Prostate gland (tissue), 2 donors: ENCODE measurements around the gene PTPN23. TPM values are rescaled to one million over a fixed set of nuclear protein-coding genes. Genes with fewer than 3 reads are reported as not detected.

Experiments
- DNase-seq: peaks from one replicate; pipeline ENCODE4 v3.0.0-alpha.2; 2019; ENCODE audit warnings: low spot score
- H3K27ac ChIP-seq, 2 donors: fragments of 200-600 bp; sonication (generic); 2 replicates each; pipeline ENCODE4 v1.5.1; 2017 to 2019
- H3K27me3 ChIP-seq: fragments of 200-600 bp; sonication (generic); replicated peaks from 2 replicates; pipeline ENCODE4 v1.5.1; 2019; ENCODE audit not compliant: insufficient read depth
- H3K36me3 ChIP-seq, 2 donors: fragments of 200-600 bp; sonication (generic); 1 replicate in 1 of 2; 2 replicates in 1 of 2; pipeline versions ENCODE4 v1.5.1 to v1.8.1; 2017 to 2019
- H3K4me1 ChIP-seq: fragments of 200-600 bp; sonication (generic); replicated peaks from 2 replicates; pipeline ENCODE4 v1.5.1; 2019
- H3K4me3 ChIP-seq, 2 donors: fragments of 200-600 bp; sonication (generic); 2 replicates each; pipeline ENCODE4 v1.5.1; 2017 to 2019
- H3K9me3 ChIP-seq: fragments of 200-600 bp; sonication (generic); 2 replicates; pipeline ENCODE4 v1.5.1; 2017
- CTCF ChIP-seq, 4 experiments: fragments of 200-600 bp in 2 of 4; fragments of 450-650 bp in 2 of 4; sonication (generic) in 2 of 4; IDR thresholded peaks; 1 replicate in 3 of 4; 2 replicates in 1 of 4; pipeline ENCODE4 v1.5.1; 2016 to 2019; ENCODE audit warnings: antibody characterized with exemption in 4 of 4, mild to moderate bottlenecking in 2 of 4, moderate library complexity in 2 of 4
- POLR2A ChIP-seq: fragments of 450-650 bp; IDR thresholded peaks from one replicate; pipeline ENCODE4 v1.6.1; 2016; ENCODE audit warnings: antibody characterized with exemption, mild to moderate bottlenecking
- POLR2AphosphoS5 ChIP-seq: sonication (generic); formaldehyde crosslinking; IDR thresholded peaks from one replicate; pipeline ENCODE4 v1.6.1; 2017; ENCODE audit warnings: antibody characterized with exemption
- WGBS: methylation state at CpG from one replicate; pipeline ENCODE4 v1.1.5; 2018; 5-methylcytosine and 5-hydroxymethylcytosine counted together
- intact Hi-C: fragments of 100-400 bp; cut with DNase I; formaldehyde crosslinking; loops from one replicate; pipeline ENCODE4 v1.14.2; 2022
- total RNA-seq, 2 donors: library from RNA; depleted of rRNA; stranded (reverse); fragments of >200 nt; gene quantifications; one replicate each; pipeline ENCODE4 v1.1.0, GENCODE V29; 2016

PTPN23 gene
- total RNA-seq, 2 donors from 2014 or later = 31.7 to 47.4 TPM

- DNase-seq = no peak
- peaks cover 7 to 35% of the 10 kb centered on the region in 2 donors for H3K36me3 ChIP-seq
- TF ChIP-seq POLR2A = no peak
- TF ChIP-seq POLR2AphosphoS5 = no peak
- no peak for TF ChIP-seq CTCF (IDR thresholded peaks at IDR 0.05)
These were observed 29.5 kb downstream of the PTPN23 start for GRCh38 chr3:47410417-47410720.

GRCh38 chr3:47410801-47411646 is 30.2 kb downstream of the PTPN23 start:
- Histone ChIP-seq H3K4me1 (no peaks in the 10 kb centered on the region), H3K9me3 (no peaks in the 10 kb centered on the region), H3K36me3 (peaks cover 7 to 35% of the 10 kb centered on the region in 2 donors), H3K27ac (no peak overlapping the region), H3K4me3 (no peak overlapping the region), H3K27me3 (no peaks in the 10 kb centered on the region)
- 88% methylated on average over 30 of the region's 30 CpGs for WGBS
- no peak for DNase-seq
- intact Hi-C loops = loop anchor here (10.0 kb wide), 1 partner anchor 374 kb away; the partner anchor contains the start of gene SMARCC1
- TF ChIP-seq CTCF (IDR thresholded peaks at IDR 0.05) (no peak), POLR2A (no peak)

More at GRCh38 chr3:47410417-47410720, 29.5 kb downstream of the PTPN23 start:
- no peaks in the 10 kb centered on the region for H3K27me3 ChIP-seq
- no peak overlapping the region for H3K27ac ChIP-seq
- intact Hi-C loops = loop anchor here (10.0 kb wide), 1 partner anchor 374 kb away; the partner anchor contains the start of gene SMARCC1
- H3K4me3 ChIP-seq = no peak overlapping the region
- no peaks in the 10 kb centered on the region for H3K9me3 ChIP-seq
- WGBS = 76% methylated on average over 10 of the region's 10 CpGs
- H3K4me1 ChIP-seq = peaks cover 4% of the 10 kb centered on the region

- intact Hi-C loops = loop anchor here (10.0 kb wide), 1 partner anchor 373 kb away; the partner anchor contains the start of gene SMARCC1
- 89% methylated on average over 24 of the region's 24 CpGs for WGBS
- TF ChIP-seq POLR2A (no peak), POLR2AphosphoS5 (no peak), CTCF (IDR thresholded peaks at IDR 0.05) (no peak)
- H3K27ac ChIP-seq = no peak overlapping the region
- no peak for DNase-seq
- H3K4me1 ChIP-seq = no peaks in the 10 kb centered on the region
- H3K9me3 ChIP-seq = no peaks in the 10 kb centered on the region
- H3K36me3 ChIP-seq = peaks cover 7 to 35% of the 10 kb centered on the region in 2 donors
- no peaks in the 10 kb centered on the region for H3K27me3 ChIP-seq
- H3K4me3 ChIP-seq = no peak overlapping the region
These were observed 31.1 kb downstream of the PTPN23 start for GRCh38 chr3:47411696-47412452.

GRCh38 chr3:47412453-47412756 is 31.6 kb downstream of the PTPN23 start:
- H3K9me3 ChIP-seq = no peaks in the 10 kb centered on the region
- TF ChIP-seq POLR2AphosphoS5 = no peak
- TF ChIP-seq POLR2A = no peak
- no peak for TF ChIP-seq CTCF (IDR thresholded peaks at IDR 0.05)
- H3K27ac ChIP-seq = no peak overlapping the region
- intact Hi-C loops = loop anchor here (10.0 kb wide), 1 partner anchor 372 kb away; the partner anchor contains the start of gene SMARCC1
- no peaks in the 10 kb centered on the region for H3K27me3 ChIP-seq
- WGBS = 71% methylated on average over 5 of the region's 5 CpGs
- H3K4me3 ChIP-seq = no peak overlapping the region
- no peaks in the 10 kb centered on the region for H3K4me1 ChIP-seq
- DNase-seq = no peak
- peaks cover 7 to 35% of the 10 kb centered on the region in 2 donors for H3K36me3 ChIP-seq
